K562 (cell line): ENCODE results near the gene PPIF. TPM values are rescaled to one million over a fixed set of nuclear protein-coding genes. Genes with fewer than 3 reads are reported as not detected.
A peak's percentile ranks its signal among the peaks of the same experiment; 100 is the strongest.

Experiments
- LARP7 ChIP-seq: fragments of 450-650 bp; IDR thresholded peaks from 2 replicates; pipeline ENCODE4 v1.6.1; 2016
- MIER1 ChIP-seq: fragments of 450-650 bp; IDR thresholded peaks from 2 replicates; pipeline ENCODE4 v1.6.1; 2016; ENCODE audit warnings: antibody characterized with exemption, mild to moderate bottlenecking, low read depth
- NELFE ChIP-seq: IDR thresholded peaks from 2 replicates; pipeline ENCODE4 v1.6.1; 2011; ENCODE audit warnings: mild to moderate bottlenecking; ENCODE audit not compliant: insufficient read depth, insufficient read length
- POLR2H ChIP-seq: IDR thresholded peaks from 2 replicates; pipeline ENCODE4 v1.6.1; 2016; ENCODE audit warnings: missing genetic modification characterization, low read depth, mild to moderate bottlenecking, control low read depth, missing compliant biosample characterization, moderate library complexity
- PRPF4 ChIP-seq: fragments of 200-400 bp; formaldehyde crosslinking; IDR thresholded peaks from one replicate; pipeline ENCODE4 v1.6.1; 2017; ENCODE audit warnings: low read length, low read depth, mild to moderate bottlenecking; ENCODE audit not compliant: insufficient read depth, poor library complexity, severe bottlenecking
- RFX7 ChIP-seq: fragments of 250-450 bp; sonication (Bioruptor Pico); IDR thresholded peaks from 2 replicates; pipeline ENCODE4 v1.5.1; 2021; ENCODE audit warnings: mild to moderate bottlenecking
- RNF2 ChIP-seq: sonication (generic); IDR thresholded peaks from 2 replicates; pipeline ENCODE4 v1.6.1; 2016
- TCF15 ChIP-seq: fragments of 250-450 bp; sonication (Bioruptor Pico); IDR thresholded peaks from 2 replicates; pipeline ENCODE4 v1.8.0; 2022; ENCODE audit warnings: moderate library complexity, mild to moderate bottlenecking, inconsistent platforms
- ZC3H4 ChIP-seq: sonication (generic); formaldehyde crosslinking; IDR thresholded peaks from 2 replicates; pipeline ENCODE4 v1.9.0; 2021; ENCODE audit warnings: missing genetic modification reagents, borderline replicate concordance
- ZNF398 ChIP-seq: fragments of 250-450 bp; sonication (Bioruptor Pico); IDR thresholded peaks from 2 replicates; pipeline ENCODE4 v1.8.0; 2021; ENCODE audit warnings: moderate library complexity, mild to moderate bottlenecking, inconsistent platforms
- polyA plus RNA-seq, 8 experiments: library from polyadenylated mRNA; depleted of rRNA in 4 of 8; stranded (reverse) in 5 of 8; unstranded in 3 of 8; fragments of >200 nt; fragmentation: Nextera tagmentation in 2 of 8; fragmentation: Illumina TruSeq in 1 of 8; extraction: Ambion mirVana in 2 of 8; extraction: Trizol in 1 of 8; gene quantifications; 2 replicates each; pipeline versions ENCODE4 v1.2.1 to v1.2.3, GENCODE V29; 2011 to 2014; ENCODE audit warnings: inconsistent platforms in 1 of 8, missing spikeins in 1 of 8
- total RNA-seq, 7 experiments: library from RNA; depleted of rRNA in 6 of 7; stranded (reverse); fragments of >200 nt in 6 of 7; fragmentation: Illumina TruSeq in 2 of 7; extraction: Trizol in 2 of 7; gene quantifications; 2 replicates each; pipeline versions ENCODE4 v1.2.1 to v1.2.3, GENCODE V29; 2011 to 2021; ENCODE audit warnings: low replicate concordance in 1 of 7
- TF ChIP-seq, protein P1 (sequence below): fragments of 250-450 bp; sonication (Bioruptor Pico); IDR thresholded peaks from 2 replicates; pipeline ENCODE4 v1.5.0; 2022; ENCODE audit warnings: mild to moderate bottlenecking
- TF ChIP-seq, protein P2 (sequence below), 3 experiments: fragments of 200-800 bp in 1 of 3; fragments of 250-450 bp in 1 of 3; fragments of 450-650 bp in 1 of 3; sonication (Bioruptor Pico) in 1 of 3; sonication (Bioruptor generic) in 1 of 3; formaldehyde crosslinking in 1 of 3; IDR thresholded peaks; 2 replicates each; pipeline versions ENCODE4 v1.6.1 to v1.8.0; 2016 to 2022; ENCODE audit warnings: mild to moderate bottlenecking in 2 of 3, missing genetic modification characterization in 2 of 3, missing compliant biosample characterization in 1 of 3, moderate library complexity in 1 of 3
- TF ChIP-seq, protein P3 (sequence below): fragments of 450-650 bp; formaldehyde crosslinking; IDR thresholded peaks from 2 replicates; pipeline ENCODE4 v1.4.0; 2020; ENCODE audit warnings: mild to moderate bottlenecking
- TF ChIP-seq, protein P4 (sequence below): fragments of 450-650 bp; formaldehyde crosslinking; conservative IDR thresholded peaks from 2 replicates; pipeline ENCODE4 v1.4.0; 2022; ENCODE audit warnings: mild to moderate bottlenecking, missing genetic modification characterization

Gene PPIF
- total and polyA plus RNA-seq, 9 of the 15 experiments (the other 6 are each of a cell fraction or from before 2014, with no cell fraction given), result 40.9 to 287 (median 117) TPM

DNA sequence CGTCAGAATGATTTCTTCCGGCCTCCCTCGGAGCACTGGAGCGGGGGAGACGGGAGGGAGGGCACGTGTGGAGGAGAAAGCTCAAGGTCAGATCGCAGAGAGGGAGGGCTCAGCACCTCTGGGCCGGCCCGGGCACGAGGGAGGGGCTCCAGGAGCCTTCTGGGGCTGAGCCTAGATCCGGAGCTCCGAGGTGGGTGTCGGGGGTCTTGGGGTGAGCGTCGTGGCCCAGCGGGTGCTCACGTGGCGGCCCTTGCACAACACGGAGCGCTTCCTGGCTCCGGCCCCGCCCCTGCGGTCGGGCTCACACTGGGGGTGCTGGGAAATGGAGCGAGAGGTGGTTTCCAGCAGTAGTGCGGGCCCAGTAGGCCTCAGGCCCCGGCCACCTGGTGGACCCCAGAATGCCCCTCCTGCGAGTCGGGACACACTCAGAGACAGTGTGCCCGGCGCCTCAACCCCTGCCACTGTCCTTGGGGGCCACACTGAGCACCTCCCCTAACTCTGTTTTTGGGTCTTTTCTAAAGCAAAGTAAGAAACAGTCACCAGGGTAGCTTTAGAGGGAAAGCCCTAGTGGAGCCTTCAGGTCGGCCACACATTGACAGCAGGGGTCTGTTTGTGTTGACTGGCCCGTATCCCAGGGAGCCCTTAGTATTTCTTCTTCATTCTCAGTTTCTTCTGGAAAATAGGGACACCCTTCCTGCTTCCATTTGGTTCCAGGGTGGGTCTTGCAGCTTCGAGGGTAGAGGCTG, 798 bp downstream of the PPIF start (continued):
- TF ChIP-seq, protein P1, sequence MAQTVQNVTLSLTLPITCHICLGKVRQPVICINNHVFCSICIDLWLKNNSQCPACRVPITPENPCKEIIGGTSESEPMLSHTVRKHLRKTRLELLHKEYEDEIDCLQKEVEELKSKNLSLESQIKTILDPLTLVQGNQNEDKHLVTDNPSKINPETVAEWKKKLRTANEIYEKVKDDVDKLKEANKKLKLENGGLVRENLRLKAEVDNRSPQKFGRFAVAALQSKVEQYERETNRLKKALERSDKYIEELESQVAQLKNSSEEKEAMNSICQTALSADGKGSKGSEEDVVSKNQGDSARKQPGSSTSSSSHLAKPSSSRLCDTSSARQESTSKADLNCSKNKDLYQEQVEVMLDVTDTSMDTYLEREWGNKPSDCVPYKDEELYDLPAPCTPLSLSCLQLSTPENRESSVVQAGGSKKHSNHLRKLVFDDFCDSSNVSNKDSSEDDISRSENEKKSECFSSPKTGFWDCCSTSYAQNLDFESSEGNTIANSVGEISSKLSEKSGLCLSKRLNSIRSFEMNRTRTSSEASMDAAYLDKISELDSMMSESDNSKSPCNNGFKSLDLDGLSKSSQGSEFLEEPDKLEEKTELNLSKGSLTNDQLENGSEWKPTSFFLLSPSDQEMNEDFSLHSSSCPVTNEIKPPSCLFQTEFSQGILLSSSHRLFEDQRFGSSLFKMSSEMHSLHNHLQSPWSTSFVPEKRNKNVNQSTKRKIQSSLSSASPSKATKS (CRISPR knock-in tag), result no peak
- no peak for TF ChIP-seq RFX7 (CRISPR knock-in tag)
- TF ChIP-seq, protein P2, sequence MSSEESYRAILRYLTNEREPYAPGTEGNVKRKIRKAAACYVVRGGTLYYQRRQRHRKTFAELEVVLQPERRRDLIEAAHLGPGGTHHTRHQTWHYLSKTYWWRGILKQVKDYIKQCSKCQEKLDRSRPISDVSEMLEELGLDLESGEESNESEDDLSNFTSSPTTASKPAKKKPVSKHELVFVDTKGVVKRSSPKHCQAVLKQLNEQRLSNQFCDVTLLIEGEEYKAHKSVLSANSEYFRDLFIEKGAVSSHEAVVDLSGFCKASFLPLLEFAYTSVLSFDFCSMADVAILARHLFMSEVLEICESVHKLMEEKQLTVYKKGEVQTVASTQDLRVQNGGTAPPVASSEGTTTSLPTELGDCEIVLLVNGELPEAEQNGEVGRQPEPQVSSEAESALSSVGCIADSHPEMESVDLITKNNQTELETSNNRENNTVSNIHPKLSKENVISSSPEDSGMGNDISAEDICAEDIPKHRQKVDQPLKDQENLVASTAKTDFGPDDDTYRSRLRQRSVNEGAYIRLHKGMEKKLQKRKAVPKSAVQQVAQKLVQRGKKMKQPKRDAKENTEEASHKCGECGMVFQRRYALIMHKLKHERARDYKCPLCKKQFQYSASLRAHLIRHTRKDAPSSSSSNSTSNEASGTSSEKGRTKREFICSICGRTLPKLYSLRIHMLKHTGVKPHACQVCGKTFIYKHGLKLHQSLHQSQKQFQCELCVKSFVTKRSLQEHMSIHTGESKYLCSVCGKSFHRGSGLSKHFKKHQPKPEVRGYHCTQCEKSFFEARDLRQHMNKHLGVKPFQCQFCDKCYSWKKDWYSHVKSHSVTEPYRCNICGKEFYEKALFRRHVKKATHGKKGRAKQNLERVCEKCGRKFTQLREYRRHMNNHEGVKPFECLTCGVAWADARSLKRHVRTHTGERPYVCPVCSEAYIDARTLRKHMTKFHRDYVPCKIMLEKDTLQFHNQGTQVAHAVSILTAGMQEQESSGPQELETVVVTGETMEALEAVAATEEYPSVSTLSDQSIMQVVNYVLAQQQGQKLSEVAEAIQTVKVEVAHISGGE (CRISPR knock-in tag; IDR thresholded peaks at IDR 0.05), result peak in 1 of 3 experiments; percentile 23; a peak in 1 of 6 replicates
- TF ChIP-seq POLR2H (tag), result no peak; the same call in 1 of the 2 replicates
- TF ChIP-seq NELFE, result no peak
- TF ChIP-seq, protein P3, sequence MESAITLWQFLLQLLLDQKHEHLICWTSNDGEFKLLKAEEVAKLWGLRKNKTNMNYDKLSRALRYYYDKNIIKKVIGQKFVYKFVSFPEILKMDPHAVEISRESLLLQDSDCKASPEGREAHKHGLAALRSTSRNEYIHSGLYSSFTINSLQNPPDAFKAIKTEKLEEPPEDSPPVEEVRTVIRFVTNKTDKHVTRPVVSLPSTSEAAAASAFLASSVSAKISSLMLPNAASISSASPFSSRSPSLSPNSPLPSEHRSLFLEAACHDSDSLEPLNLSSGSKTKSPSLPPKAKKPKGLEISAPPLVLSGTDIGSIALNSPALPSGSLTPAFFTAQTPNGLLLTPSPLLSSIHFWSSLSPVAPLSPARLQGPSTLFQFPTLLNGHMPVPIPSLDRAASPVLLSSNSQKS (CRISPR knock-in tag), result no peak
- TF ChIP-seq MIER1, result no peak
- no peak for TF ChIP-seq ZNF398 (CRISPR knock-in tag)
- no peak; the same call in 1 of the 2 replicates for TF ChIP-seq RNF2
- TF ChIP-seq, protein P4, sequence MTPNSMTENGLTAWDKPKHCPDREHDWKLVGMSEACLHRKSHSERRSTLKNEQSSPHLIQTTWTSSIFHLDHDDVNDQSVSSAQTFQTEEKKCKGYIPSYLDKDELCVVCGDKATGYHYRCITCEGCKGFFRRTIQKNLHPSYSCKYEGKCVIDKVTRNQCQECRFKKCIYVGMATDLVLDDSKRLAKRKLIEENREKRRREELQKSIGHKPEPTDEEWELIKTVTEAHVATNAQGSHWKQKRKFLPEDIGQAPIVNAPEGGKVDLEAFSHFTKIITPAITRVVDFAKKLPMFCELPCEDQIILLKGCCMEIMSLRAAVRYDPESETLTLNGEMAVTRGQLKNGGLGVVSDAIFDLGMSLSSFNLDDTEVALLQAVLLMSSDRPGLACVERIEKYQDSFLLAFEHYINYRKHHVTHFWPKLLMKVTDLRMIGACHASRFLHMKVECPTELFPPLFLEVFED, result peak; percentile 60; the same call in 1 of the 2 replicates
- TF ChIP-seq ZC3H4 (CRISPR knock-in tag), result no peak
- no peak for TF ChIP-seq LARP7
- TF ChIP-seq PRPF4, result peak; percentile 50
- no peak for TF ChIP-seq TCF15 (CRISPR knock-in tag)
